Measurements from ENCODE around the gene DNM2.
A peak's percentile ranks its signal among the peaks of the same experiment; 100 is the strongest.

DNM2 gene

GRCh38 chr19:10691178-10691881, 26.5 kb upstream of the DNM2 start:
- DNase-seq = no peak

GRCh38 chr19:10691883-10692282, 26.0 kb upstream of the DNM2 start:
- no peak for DNase-seq

DNA sequence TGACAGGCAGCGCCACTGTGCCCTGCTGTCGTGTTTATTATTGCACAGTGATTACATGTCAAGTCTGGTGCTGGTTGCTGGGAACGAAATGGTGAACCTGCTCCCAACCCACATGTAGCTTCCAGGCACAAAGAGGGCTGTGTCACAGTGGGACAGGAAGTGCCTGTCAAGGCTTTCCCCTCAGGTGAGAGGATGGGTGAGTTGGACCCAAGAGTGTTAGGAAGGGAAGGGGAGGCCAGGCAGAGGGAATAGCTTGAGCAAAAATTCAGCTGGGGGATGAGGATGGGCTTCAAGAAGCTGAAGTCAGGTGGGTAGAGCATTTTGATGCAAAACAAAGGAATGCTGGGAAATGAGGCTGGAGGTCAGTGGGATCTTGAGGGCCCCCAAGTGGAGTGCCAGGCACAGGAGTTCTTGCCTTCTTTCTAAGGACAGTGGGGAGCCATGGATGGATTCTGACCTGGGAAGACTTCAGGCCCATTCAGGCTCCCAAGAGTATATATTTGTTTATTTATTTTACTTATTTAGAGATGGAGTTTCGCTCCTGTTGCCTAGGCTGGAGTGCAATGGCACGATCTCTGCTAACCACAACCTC, 25.1 kb upstream of the DNM2 start:
- no peak for DNase-seq

DNA sequence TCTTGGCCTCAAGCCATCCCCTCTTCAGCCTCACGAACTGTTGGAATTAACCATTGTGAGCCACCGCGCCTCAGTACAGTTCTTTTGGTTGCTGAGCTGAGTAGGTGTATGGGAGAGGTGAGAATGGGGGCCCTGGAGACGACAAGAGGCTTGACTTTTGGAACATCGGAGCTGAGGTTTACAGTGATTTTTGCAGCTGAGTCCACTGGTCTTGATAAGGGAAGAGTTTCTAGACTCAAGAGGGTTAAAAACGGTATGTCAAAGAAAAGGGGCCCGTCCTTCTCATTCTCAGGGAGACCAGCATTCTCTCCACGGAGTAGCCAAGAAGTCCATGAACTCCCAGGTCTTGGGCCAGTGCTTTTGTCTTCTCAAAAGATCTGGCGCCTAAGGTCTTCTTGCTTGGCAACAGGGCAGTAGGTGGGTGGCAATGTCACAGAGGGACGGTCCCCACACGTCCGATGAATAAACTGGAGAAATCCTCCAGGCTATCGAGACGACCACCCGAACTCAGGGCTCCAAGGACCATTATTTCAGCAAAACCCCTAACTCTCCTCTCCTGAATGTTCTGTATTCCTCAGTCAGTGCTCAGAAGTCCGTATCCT, 23.1 kb upstream of the DNM2 start:
- DNase-seq = no peak

DNA sequence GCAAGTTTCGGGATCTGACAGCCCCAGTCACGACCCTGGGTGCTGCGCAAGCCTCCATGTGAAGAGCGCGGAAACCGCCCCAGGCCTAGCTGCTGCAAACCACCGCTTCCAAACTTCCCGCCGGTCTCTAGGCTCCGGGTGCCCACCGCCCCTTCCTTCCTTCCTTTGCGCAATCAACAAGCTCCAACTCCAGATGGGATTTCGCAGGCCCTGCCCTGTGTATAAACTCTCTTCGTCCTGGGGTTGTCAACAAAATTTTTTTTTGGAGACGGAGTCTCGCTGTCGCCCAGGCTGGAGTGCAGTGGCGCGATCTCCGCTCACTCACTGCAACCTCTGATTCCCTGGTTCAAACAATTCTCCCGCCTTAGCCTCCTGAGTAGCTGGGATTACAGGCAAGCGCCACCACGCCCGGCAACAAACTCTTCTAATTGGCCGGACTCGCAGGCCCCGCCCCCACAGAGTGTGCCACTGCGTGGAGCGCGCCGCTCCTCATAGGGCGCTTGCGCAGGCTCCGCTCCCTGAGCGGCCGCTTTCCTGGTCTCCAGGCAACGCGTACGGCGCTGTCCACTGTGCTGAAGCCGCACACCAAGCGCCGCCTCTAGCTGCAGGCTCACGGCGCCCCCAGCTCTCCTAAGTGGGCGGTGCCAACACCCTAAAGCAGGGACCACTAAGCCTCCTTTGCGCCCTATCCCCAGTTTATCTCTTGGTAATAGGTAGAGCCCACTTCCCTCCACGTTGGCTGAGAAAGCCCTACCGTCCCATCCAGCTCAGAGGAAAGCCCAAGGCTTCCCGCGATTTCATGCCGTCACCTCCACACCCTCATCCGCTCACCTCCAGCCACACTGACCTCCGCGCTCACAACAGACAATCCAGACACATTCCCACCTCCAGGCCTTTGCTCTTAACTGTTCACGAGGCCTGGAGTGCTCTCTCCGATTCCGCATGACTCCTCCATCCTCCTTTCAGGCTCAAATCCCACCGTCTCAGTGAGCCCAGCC, 22.2 kb upstream of the DNM2 start:
- peak; percentile 91 for DNase-seq

DNA sequence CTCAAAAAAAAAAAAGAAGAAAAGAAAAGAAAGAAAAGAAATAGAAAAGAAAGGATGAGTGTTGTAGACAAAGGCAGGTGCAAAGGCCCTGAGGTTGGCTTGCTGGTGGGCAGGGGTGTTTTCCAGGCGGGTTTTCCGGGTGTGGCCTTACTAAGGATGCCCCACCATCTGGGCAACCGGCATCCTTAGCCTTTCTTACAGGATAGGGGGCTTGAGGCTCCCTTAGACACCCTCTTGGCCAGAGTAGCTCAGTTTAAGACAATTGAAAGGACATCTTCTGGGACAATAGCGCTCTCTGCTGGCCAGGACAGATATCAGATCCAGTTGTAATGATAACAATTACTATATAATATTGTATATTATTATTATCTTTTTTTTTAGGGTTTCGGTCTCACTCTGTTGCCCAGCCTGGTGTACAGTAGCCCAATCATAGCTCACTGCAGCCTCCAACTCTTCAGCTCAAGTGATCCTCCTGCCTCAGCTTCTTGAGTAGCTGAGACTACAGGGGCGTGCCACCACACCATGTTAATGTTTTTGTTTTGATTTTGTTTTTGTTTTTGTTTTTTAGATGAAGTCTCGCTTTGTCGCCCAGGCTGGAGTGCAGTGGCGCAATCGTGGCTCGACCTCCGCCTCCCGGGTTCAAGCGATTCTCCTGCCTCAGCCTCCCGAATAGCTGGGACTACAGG, 18.1 kb upstream of the DNM2 start:
- DNase-seq = peak; percentile 66

DNA sequence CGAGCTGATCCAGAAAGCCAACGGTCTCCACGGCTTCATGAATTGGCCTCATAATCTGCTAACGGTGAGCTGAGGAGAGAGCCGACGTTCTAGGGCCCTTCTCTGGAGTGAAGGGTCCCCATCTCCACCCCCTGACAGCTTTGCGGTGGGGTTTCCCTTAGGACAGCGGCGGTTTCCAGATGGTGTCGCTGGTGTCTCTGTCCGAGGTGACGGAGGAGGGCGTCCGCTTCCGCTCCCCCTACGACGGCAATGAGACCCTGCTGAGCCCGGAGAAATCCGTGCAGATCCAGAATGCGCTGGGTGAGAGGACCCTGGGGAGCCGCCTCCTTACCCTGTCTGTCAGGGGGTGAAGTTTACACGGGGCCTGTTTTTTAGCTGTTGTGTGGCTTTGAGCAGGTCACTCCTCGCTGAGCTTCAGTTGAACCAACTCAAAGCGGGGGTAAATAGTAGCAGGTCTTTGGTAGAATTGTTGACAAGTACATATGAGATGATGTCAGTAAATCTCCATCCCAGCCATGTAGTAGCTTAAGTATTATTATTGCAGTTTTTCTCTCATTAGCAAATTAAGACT, 15.8 kb upstream of the DNM2 start:
- peak; percentile 29 for DNase-seq

GRCh38 chr19:10706990-10707389, 10.9 kb upstream of the DNM2 start:
- DNase-seq = no peak

GRCh38 chr19:10707440-10707839, 10.4 kb upstream of the DNM2 start:
- DNase-seq = no peak

GRCh38 chr19:10708291-10708690, 9.6 kb upstream of the DNM2 start:
- DNase-seq = no peak

GRCh38 chr19:10712045-10712444, 5.8 kb upstream of the DNM2 start:
- DNase-seq = no peak

DNA sequence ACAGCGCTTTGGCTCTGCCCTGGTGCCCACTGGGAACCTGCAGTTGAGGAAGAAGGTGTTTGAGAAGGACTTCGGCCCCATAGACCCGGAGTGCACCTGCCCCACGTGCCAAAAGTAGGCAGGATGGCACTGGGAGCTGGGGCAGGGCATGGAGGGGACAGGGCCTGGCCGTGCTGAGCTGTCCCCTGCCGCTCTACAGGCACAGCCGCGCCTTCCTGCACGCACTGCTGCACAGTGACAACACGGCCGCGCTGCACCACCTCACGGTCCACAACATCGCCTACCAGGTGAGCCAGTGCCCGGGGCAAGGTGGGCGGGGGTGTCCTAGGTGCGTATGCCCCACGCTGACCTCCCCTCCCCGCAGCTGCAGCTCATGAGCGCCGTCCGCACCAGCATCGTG, 5.1 kb upstream of the DNM2 start:
- no peak for DNase-seq

DNA sequence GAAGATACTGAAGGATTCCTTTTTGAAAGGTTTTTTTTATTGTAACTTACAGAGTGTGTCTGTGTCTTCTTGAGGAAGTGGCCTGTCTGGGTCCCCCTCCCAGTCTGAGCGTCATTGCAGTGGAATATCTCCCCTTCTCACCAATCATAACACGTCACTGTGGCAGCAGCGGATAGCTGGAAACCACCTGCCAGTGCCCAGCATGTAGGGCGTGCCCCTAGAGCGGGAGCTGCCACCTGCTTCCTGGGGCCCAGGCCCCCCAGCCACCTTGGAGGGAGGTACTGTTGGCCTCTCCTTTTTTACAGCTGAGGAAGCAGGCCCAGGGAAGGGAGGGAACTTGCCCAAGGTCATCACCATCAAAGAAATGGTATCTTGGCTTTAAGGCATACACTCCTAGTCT, 4.6 kb upstream of the DNM2 start:
- DNase-seq = no peak

- no peak for DNase-seq
Observed at GRCh38 chr19:10717054-10717355, 874 bp upstream of the DNM2 start.

DNA sequence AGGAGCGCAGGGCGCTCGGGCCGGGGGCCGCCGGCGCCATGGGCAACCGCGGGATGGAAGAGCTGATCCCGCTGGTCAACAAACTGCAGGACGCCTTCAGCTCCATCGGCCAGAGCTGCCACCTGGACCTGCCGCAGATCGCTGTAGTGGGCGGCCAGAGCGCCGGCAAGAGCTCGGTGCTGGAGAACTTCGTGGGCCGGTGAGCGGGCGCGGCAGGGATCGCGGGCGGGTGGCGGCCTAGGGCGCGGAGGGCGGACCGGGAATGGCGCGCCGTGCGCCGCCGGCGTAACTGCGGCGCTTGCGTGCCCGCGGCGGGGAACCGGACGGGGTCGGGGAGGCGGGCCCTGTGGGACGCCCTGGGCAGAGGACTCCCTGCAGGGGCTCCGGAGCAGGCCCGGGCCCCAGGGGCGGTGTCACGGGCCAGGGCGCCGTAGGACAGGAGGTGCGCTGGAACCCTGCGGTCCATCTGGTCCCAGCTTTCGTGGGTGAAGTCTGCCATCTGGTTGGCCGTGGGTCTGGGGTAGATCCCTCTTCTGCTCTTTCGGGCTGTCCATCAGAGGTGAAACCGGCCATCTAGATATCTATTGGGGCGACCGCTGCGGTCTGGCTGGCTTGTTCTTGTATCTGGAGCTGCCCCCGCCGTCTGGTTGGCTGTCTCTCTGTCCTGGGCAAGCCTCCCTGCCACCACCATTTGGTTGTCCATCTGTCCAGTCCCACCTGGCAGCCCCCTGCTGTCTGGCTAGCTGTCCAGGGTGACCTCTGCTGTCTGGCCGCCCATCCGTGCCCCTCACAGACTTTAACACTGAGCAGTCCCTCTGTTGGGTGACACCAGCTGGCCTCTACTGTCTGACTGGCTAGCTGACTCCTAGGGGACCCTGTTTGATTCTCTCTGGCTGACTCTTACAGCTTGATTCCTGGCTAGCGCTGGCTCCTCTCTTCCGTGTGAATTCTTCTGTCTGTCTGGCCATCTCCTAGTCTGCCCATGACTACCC, 622 bp downstream of the DNM2 start:
- DNase-seq = no peak

- no peak for DNase-seq
Observed at GRCh38 chr19:10719466-10719961, 1.6 kb downstream of the DNM2 start.

- DNase-seq = no peak
Observed at GRCh38 chr19:10720607-10721125, 2.8 kb downstream of the DNM2 start.

DNA sequence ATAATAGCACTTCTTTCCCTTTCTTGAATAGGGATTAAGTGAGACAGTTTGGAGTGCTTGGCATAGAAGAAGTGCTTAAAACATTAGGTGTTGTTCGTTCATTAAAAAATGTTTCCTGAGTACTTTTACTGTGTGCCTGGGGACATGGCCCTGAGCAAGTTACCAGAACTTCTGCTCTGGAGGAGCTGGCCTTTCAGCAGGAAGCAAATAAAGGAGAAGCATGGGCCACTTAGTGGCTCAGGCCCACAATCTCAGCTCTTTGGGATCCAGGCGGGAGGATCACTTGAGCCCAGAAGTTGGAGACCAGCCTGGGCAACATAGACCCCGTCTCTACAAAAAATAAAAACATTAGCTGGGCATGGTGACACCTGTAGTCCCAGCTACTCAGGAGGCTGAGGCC, 5.7 kb downstream of the DNM2 start:
- DNase-seq = no peak

DNA sequence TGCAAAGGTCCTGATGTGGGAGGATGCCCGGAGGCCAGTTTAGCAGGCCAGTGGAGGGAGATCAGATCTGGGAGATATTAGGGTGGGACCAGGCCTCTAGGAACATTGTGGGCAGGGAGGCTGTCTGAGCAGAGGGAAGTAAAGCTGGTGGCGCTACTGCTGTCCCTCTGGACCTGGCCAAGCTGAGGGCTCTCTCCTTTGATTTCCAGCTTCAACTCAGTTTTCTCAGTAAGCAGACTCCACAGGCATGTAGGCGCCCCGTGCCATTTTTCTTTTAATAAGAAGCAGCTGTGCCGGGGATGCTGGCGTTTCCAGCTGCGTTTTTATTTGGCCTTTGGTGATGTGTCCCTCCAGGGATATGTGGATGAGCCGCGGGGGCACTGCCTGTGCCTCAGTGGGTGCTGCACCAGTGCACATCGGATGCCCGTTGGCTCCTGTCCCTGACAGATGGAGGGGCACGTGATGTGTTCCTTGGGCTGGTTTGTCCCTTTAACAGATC, 6.7 kb downstream of the DNM2 start:
- DNase-seq = peak; percentile 25

GRCh38 chr19:10725415-10725814, 7.5 kb downstream of the DNM2 start:
- DNase-seq = no peak

DNA sequence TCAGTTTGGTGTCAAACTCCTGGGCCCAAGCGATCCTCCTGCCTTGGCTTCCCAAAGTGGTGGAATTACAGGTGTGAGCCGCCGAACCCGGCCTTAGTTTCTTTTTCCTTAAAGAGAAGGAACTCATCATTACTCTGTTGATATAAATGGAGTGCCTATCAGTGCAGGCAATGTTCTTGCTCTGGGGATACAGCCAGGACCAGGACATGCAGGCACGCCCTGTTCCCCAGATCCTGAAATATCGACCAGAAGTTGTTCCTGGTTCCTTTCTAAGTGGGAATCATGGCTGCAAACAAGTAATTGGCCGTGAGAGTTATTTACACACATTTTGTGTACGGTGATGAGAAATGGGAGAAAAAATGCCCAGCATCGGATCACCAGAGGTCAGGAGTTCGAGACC, 8.4 kb downstream of the DNM2 start:
- DNase-seq = no peak
